Astrocyte (in vitro differentiated cells and primary cell): ENCODE measurements around the gene ETV1.

Experiments
- EZH2 ChIP-seq: IDR thresholded peaks from 2 replicates; pipeline ENCODE4 v1.6.1; 2012; ENCODE audit warnings: mild to moderate bottlenecking, low read length, inconsistent platforms; ENCODE audit not compliant: insufficient read depth
- TF ChIP-seq, protein P1 (sequence below): IDR thresholded peaks from 2 replicates; pipeline ENCODE4 v1.5.1; 2011; ENCODE audit warnings: low read depth, mild to moderate bottlenecking, inconsistent platforms, low read length, moderate library complexity; ENCODE audit not compliant: insufficient read depth

GRCh38 chr7:13988065-13988464, 1.4 kb downstream of the ETV1 start:
- TF ChIP-seq, protein P1, sequence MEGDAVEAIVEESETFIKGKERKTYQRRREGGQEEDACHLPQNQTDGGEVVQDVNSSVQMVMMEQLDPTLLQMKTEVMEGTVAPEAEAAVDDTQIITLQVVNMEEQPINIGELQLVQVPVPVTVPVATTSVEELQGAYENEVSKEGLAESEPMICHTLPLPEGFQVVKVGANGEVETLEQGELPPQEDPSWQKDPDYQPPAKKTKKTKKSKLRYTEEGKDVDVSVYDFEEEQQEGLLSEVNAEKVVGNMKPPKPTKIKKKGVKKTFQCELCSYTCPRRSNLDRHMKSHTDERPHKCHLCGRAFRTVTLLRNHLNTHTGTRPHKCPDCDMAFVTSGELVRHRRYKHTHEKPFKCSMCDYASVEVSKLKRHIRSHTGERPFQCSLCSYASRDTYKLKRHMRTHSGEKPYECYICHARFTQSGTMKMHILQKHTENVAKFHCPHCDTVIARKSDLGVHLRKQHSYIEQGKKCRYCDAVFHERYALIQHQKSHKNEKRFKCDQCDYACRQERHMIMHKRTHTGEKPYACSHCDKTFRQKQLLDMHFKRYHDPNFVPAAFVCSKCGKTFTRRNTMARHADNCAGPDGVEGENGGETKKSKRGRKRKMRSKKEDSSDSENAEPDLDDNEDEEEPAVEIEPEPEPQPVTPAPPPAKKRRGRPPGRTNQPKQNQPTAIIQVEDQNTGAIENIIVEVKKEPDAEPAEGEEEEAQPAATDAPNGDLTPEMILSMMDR = no peak
- TF ChIP-seq EZH2 = no peak
